Stimulated activated CD8-positive, alpha-beta memory T cell treated with anti-CD3 and anti-CD28 coated beads, Interleukin-7, amount 100 ng/mL, for 4 hours (primary cell): ENCODE results near the gene SBF2.
"Not testable (repeated sequence)": the region's sequence is repeated elsewhere in the genome, so short reads cannot be mapped to it uniquely, and the experiment has no call there.

ENCODE experiments used
- DNase-seq, 2 donors: peaks; one replicate each; pipeline ENCODE4 v3.0.0-alpha.2; 2020; ENCODE audit warnings: low read depth in 2 of 2

Gene SBF2

DNA sequence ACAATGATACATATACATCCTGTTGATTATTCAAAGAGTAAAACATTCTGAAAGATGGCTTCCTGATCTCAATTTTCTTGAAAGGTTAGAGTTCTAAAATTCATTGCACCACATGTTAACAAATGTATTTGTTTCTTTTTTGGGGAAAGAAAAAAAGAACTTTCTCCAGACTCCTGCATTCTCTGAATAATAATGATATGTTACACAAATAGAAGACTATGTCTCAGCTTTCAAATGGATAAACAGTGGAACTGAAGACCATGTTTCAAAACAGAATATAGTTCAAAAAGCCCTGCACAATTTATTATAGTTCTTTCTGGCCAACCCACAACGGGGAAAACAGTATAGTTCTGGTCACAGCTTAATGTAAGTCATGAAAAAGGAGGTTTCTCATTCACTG lies 277.0 kb downstream of the SBF2 start:
- DNase-seq: no peak

DNA sequence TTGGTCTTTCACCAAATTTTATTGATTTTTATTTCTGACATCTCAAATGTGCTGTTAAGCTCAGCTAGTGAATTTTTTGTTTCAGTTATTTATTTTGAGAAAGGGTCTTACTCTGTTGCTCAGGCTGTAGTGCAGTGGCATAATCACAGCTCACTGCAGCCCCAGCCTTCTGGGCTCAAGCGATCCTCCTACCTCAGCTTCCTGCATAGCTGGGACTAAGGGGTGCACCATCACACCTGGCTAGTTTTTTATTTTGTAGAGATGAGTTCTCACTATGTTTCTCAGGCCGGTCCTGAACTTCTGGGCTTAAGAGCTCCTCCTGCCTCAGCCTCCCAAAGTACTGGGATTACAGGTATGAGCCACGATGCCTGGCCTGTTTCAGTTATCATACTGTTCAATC lies 282.0 kb downstream of the SBF2 start:
- DNase-seq: no peak

DNA sequence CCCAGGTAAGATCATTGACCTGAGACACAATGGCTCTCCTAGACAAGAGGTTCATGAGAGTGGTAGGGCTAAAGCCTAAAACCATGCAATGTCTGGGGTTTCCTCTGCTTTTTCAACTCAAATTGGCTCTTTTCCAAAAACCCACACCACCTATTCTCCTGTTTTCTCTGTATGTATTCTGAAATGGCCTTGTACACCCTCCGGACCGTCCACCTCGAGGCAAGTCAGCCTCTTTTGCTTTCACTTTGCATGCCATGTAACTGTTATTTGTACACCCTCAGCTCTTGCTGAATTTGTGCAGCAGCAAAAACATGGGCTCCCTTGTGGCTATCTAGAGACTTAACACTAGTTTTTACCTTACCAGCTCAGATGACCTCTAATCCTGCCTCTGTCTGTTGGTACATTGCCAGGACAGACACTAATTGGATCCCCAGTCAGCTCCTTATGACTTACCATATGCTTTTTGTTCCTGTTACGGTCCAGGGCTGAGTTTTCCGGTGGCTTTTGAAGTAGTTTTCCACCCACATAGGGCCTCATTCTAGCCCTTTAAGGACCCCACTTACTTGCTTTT lies 288.0 kb downstream of the SBF2 start:
- no peak for DNase-seq

DNA sequence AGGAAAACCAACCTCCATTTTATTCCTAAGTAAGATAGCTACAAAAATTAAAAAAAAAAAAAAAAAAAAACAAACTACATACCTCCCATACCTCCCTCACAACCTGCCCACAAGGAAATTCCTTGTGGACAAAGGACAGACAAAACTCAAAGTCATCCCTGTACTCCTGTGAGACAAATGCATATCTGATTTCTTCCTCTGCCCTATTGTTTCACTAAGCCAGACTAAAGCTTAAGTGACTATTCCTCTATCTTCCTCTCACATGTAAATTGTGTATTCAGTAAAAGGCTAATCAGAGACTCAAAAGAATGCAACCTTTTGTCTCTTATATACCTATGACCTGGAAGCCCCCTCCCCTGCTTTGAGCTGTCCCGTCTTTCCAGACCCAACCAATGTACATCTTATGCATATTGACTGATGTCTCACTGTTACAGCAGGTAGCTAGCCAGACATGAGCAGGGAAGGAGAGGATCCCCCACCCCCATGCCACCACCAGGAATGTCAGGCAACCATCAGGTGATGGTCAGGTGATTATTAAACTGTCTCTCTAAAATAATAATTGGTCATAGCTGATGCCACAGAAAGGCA lies 289.4 kb downstream of the SBF2 start:
- DNase-seq: no peak

DNA sequence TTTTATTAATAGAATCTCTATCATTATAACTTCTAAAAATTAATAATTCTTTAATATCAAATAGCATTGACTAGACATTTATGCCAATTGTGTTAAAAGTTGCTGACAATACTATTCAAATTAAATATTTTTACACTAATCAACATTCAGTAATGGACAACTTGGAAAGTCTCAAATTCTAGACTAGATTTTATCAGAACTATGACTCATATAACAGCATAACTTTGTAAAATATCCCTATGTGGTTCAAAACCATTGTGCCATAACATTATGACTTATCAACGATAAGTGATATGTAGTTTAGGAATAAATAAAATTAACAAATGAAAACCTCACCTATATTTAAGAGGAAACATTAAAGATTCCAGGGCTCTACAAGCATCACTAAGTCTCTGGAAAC lies 291.8 kb downstream of the SBF2 start:
- DNase-seq: no peak

DNA sequence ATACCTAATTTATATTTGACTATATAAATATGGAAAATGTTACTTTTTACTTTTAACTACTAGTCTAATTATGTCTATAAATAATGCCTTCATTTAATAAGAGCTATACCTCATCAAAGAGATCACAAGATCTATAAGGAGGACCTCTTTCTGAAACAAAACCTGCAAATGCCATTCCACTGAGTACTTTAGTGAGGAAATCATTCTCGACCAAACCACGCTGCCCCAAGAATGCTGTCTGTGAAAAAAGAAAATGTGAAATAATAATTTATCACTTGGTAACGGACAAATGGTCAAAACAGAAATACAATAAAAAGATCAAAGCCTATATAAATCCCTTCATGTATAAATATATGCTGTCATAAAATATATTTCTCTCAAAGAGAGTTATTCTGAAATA lies 301.7 kb downstream of the SBF2 start:
- no peak for DNase-seq

DNA sequence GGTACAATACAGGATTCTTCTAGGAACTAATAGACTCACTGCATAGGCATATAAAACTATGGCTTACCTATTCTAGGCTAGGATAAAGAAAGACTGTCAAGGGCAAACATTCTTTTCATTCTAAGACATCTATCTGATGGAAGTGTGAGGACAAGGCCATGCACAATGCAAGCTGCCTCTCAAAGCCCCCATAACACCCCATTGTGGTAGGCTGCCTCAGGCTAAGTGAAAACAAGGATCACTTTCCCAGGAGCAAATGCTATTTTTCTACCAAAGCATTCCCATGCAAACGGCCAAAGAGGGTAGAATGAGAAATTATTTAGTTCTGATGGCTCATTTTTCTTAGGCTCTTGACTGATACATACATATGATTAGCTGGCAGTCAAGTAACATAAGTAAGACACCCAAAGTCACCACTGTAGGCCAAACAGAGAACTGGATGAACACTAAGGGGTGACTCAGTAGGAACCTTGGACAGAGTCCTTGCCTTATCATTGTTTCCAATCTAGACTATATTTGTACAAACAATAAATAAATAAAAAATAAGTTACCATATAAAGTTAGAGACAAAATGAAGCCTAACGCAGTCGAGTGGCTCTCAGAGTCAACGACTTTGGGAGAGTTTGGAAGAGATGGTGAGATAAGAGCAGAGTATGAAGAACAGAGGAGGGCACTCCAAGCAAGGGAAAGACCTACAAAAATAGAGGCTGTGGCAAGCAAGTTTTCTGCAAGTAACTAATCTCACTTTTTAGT lies 303.6 kb downstream of the SBF2 start:
- no peak for DNase-seq

DNA sequence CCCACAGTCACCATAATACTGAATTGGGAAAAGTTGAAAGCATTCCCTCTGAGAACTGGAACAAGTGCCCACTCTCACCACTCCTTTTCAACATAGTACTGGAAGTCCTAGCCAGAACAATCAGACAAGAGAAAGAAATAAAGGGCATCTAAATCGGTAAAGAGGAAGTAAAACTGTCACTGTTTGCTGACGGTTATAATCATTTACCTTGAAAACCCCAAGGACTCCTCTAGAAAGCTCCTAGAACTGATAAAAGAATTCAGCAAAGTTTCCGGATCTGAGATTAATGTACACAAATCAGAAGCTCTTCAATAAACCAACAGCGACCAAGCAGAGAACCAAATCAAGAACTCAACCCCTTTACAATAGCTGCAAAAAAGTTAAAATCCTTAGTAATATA lies 306.7 kb downstream of the SBF2 start:
- DNase-seq: not testable (repeated sequence)

DNA sequence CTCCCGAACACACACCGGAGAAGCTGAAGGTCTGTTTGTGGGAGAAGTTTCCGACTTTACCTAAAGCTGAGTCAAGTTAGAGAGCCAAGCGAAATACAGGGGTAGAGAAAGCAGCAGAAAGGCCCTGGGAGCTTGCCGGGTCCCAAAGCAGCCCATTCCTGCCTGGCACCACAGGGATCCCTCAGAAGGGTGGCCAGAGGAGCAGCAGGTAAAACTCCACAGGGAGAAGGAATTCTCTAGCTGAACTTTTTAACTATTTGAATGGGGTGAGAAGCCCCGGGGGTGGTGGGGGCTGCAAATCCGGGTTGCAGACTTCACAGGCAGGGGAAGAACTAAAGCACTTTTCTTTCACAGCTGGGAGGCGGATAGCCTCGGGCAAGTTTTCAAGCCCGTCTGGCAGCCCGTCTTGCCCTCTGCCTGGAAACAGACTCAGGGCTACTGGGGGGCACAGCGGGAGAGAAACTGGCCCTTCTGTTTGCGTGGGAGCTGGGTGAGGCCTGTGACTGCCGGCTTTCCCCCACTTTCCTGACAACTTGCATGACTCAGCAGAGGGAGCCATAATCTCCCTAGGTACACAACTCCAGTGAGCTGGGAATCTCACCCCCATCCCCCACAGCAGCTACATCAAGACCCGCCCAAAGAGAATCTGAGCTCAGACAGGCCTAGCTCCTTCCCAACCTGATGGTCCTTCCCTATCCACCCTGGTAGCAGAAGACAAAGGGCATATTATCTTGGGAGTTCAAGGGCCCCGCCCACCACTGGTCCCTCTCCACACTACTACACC lies 311.0 kb downstream of the SBF2 start:
- DNase-seq: no peak

DNA sequence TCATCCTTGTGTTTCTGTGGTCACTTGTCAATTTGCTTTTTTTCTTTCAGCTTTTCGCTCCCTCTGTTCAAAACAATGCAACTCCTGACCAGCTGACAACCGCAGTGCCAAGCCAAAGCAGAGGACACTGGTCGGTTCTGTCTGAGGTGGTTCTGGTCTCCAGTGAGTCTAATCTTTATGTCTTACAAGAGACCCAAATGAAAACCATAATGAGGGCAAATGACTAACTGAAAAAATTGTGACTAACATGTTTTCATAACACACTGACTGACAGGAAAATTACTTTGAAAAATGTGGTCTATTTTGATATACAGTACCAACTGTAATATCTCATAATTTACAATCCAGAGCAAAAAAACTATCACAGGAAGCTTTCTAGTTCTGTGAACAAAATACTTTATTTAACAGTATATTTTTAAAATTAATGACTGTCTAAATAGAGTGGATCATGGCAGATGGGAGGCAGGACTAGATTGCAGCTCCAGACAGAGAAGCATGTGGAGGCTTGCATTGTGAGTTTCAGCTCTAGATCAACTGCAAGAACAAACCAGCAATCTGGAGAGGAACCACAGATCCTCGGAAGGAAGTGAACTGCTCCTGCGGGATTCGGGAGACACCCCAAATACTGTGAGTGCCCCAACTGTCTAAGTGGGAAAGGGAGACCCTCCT lies 311.8 kb downstream of the SBF2 start:
- no peak for DNase-seq

DNA sequence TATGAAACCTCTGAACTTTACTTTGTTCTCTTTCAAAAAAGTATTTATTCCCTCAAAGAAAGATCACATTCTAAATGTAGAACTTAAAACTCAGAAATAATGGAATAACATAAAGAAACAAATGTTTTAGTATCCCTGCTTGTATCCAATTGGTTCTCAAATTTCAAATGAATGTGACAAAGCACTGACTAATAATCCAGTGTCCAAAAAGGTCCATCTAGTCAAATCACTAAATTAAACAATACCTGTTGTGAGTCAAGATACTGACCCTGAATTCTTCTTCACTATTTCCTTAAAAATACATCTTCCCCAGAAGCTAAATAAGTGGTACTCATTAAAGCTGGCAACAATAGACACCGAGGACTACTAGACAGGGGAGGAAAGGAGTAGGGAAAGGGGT lies 313.1 kb downstream of the SBF2 start:
- no peak for DNase-seq

DNA sequence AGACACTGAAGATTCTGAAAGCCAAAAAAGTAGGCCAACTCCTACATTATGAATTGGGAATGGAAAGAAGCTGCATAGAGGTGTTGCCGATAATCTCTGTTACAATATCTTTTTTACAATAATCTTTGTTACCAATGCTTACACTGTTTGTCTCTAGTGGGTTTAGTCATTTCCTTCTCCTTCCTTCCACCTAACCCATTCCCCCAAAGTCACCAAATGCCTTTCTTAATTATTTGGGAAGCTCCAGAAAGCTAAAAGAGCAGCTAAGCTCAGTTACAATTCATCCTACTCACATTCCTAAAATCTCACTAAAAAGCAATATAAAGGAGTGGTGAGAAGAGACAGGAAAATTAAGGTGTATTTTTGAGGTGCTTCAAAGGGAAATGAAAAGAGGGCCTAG lies 316.5 kb downstream of the SBF2 start:
- no peak for DNase-seq

DNA sequence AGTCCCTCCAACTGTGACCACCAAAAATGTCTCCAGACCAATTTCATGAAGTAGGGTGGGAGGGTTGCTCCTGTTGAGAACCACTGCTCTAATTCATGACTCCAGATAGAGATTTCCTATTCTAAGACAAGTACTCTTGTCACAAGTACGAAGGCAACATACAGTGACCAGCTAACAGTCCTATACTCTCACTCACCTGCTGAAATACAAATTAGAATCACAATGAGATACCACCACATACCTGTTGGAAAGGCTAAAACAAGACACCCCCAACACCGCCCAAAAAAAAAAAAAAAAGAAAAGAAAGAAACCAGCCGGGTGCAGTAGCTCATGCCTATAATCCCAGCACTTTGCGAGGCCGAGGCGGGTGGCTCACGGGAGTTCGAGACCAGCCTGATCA lies 319.6 kb downstream of the SBF2 start:
- no peak for DNase-seq

DNA sequence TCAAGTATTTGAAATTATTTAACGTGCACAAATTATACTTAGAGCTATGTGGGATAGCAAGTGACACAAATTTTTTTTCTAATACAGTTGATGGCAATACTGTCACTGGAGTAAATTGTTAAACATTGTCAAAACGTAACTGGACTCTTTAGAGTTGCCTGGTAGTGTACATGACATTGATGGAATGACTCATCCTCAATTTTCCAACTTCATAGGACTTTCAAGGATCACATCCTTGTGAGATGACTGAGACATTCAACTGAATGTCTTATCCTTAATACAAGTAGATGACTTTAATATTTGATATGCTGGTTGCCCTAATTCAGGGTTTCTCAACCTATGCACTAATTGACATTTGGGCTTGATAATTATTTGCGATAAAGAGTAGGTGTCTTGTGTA lies 320.1 kb downstream of the SBF2 start:
- DNase-seq: no peak

DNA sequence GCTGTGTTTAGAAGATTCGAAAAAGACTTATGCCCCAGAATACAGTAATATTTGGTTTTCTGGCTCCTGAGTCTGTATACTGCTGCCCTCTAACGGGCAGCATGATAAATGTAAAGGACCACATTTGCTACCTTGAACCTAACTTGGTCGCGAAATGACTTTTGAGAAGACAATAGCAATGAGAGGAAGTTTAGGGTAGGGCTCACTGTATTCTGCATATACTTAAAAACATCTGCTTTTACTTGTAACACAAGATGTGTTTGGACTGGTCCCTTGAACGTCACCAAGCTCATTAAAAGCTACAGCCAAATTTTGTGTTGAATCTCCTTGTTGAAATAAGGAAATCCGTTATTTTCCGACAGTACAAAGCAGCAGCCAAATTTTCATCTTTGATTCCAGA lies 321.0 kb downstream of the SBF2 start:
- DNase-seq: peak in 1 of 2 donors; percentile 5

DNA sequence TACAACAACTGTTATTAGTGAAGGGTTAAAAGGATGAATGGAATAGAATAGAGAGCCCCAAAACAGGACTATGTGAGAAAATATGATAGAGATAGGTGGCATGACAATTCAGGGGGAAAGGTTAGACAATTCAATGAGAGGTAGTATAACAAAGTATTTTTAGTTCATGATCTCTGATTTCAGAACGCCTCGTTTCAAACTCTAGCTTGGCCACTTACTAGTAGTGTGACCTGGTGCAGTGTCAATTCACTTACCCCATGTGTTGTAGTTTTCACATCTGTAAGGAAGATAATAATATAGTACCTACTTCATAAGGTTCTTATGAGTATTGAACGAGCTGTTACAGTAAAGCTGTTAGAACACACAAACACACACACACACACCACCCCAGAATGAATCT lies 322.1 kb downstream of the SBF2 start:
- no peak for DNase-seq

DNA sequence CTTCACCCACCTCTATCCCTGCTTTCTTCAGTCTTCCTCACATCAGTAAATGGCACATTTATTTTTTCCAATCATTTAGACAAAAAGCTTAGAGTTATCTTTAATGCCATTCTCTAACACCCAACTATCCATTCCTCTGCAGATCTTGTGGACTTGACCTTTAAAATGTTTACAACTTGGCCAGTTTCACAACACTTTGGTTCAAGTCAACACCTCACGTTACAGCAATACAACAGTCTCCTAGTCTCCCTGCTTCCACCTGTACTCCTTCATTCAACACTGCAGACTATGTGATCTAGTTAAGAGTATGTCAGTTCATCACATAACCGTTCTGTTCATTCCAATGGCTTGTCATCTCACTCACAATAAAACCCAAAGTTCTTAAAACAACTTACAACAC lies 325.0 kb downstream of the SBF2 start:
- DNase-seq: no peak

DNA sequence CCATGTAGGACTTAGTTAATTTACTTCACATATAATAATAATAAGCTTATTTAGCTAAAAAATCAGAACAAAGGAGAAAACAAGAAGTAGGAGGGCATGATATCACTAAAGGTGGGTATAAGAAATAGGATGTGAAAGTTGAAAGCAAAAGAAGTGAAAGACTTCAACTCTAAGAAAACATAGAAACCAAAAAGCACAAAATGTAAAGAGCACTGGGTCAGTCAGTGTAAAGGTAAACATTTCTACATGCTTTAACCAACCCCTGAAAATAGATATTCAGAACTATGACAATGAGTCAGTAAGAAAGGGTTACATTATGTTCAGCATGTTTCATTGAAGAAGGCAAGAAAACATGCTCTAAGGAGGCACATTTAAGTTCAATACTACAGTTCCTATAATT lies 331.3 kb downstream of the SBF2 start:
- no peak for DNase-seq

DNA sequence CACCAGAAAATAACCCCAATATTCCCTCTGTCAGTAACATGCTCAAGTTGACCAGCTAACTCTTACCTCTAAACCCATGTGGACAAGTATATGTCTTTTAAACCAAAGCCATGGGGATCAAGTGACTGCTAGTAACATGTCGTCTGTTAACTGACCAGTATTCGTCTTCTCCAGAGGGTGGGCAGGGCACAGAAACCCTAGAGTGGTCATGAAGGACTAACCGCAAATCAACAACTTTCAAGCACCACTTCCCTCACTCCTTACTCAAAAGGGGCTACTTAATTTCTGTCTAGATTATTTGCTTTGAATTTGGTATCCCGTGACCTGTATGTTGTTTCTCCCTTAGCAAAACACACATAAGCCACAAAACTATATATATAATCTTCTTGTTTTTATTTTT lies 336.9 kb downstream of the SBF2 start:
- DNase-seq: no peak

DNA sequence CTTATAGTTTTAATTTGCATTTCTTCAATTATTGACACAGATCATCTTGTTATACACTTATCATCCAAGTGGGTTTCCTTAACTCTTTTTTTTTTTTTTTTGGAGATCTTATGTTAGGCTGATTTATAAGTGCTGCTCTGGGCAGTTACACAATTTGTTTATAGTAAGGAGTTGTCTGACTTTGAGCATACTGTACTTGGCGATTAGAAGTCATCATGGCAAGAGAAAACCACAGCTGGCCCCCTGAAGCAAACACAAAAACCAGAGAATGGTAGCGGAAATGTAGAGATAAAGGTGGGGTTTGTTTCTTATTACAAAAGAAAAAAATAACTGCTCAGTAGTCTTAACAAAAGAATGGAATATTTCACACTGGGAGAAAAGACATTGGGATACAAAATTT lies 337.5 kb downstream of the SBF2 start:
- no peak for DNase-seq

DNA sequence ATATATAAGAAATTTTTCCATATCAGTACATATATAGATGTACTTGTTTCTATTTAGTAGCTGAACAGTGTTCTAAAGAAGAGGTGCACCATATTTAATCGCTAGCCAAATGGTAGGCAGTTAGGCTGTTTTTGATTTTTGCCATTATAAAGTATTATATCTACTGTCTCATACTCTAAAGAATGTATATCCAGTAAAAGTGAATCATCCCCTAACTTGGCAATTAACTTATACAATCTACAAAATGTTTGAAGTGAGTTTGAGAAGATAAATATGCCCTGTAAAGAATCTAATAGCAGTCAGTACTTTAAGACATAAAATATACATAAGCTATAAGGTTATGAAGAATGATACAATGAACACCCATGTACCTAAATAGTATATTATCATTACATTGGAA lies 338.6 kb downstream of the SBF2 start:
- no peak for DNase-seq

DNA sequence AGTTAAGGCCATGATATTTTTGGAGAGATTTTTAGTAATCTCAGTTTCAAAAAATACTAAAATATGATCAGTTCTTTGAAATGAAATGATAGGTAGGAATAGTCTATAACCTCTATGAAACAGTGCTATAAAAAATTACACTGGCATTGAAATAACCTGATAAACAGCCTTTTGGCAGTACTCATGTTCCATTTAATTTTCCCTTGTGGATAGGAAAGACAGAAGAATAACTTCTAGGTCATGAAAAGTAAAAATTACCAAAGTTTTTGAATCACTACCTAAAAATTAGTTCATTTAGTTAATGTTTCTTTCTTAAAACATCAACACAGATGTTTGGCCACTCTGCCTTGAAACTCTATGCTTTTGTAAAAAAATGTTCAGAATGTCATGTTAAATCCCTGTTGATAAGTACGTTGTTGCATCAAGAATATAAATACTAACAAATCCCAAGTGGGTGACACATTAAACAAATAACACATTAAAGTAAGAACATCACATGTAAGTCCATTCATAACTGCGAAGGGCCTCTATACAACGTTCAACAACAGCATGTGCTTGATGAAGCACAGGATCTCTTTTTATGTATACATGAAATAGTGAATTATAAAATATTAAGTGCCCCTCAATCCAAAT lies 339.9 kb downstream of the SBF2 start:
- DNase-seq: no peak
